HG02938 (cell line): ENCODE results near the gene VCX2.
"Not testable (repeated sequence)": the region's sequence is repeated elsewhere in the genome, so short reads cannot be mapped to it uniquely, and the experiment has no call there.

Source experiments
- ATAC-seq: cut with Tn5 transposase; IDR thresholded peaks from one replicate; pipeline ENCODE4 v1.9.1; 2021; ENCODE audit warnings: mild to moderate bottlenecking, moderate library complexity; ENCODE audit not compliant: unreplicated experiment

The VCX2 gene

DNA sequence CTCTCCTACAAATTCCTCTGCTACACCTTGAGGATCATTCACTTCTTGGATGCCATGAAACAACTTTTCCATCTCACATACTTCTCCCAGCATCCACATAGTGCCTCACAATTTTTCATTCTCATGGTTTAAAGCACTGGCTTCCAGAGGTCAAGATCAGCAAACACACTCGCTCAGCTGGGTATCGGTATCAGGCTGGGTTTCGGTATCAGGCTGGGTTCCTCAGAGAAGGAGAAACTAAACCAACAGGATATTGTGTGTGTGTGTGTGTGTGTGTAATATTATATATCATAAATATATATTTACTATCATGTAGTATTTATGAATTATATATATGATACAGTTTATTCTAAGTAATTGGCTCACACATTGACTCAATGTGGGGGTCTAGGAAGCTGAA is at the start of gene VCX2:
Gene VCX2, minus strand, starts transcription at position 99 of the 400 bp plus-strand sequence. CDS start 624 bp downstream, outside the sequence.
- not testable (repeated sequence) for ATAC-seq

DNA sequence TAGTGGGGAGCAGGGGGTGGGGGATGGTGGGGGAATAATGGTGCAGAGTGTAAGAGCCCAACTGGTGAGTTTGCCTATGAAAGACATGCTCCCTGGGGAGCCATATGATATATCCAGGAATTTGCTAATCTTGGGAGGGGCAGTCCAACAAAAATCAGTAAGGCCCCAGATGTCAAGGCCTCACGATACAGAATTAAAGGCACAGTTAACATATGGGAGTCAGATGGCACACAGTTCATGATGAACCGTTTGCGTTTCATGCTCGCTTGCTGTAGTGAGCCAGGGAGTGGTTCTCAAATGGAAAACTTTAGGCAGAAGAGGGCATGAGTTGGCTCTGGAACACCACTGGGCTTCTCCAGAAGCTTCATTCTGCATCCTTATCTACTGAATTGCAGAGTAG is 33.9 kb upstream of the VCX2 start:
- no peak for ATAC-seq

DNA sequence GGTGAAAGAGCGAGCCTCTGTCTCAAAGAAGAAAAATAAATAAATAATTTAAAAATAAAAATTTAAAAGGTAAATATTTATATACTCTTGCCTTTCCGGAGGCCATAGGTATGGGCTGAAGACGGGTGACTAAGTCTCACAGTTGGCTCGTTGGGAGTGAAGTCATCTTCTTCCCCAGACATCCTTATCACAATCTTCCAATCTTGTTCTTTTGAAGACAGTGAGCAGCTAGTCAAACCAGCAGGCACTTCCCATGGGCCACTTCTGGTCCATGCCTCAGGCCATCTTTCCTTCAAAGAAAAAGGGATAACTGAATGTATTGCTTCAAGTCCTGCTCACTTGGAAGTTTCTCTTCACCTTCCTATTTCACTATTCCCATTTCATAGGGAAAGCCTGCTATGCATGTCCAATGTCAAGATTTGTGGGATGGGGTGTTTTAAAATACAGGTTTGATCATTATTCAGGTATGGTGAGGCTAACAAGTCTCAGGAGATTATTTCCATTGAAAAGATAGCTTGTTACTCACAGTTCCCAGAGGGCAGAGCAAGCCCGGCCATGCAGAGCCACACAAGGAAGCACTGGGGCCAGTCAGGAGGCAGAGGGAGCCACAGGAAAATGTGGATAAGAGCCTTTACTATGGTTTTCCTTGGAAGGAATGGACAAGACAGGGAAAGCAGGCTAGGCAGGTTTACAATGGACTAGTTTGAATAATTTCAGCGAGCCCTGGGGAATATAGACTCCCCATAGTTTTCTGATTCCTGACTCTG is 33.3 kb upstream of the VCX2 start:
- ATAC-seq, result no peak

DNA sequence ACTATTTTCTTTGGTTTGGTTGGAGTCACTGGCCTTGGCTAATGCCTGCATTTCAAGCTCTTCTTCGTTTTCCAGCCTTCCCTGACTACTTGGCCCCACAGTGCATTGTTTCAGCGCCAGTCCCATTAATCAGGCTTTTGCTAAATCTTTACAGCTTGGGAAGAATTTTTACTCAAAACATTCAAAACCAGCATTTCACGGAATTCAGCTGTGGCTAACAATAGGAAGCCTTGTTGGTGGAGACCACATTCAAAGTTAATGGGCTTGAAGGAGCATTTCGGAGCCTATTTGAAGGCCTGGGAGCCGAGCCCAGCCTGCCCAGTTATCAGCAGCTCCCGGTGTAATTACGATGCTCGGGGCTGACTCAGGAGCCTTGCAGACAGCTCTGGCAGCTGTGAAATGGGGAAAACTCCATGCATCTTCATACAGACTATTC is 30.8 kb upstream of the VCX2 start:
- ATAC-seq, result no peak

DNA sequence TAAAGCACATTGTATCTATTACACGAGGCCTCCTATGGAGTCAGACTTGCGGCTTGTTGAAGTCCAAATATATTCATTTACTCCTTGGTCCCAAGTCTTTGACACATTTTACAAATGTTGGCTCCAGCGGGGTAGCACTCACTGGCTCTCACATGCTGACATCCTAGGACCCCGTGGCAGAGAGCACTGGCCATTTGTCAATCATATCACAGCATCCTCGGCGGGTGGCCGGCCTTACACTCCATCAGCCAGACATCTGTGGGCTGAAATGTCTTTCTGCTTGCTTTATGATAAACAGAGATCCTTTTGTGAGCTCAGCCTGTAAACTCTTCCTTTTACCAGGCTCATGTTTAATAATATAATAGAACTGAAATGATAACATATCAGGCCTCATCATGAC is 25.7 kb upstream of the VCX2 start:
- ATAC-seq, result no peak

DNA sequence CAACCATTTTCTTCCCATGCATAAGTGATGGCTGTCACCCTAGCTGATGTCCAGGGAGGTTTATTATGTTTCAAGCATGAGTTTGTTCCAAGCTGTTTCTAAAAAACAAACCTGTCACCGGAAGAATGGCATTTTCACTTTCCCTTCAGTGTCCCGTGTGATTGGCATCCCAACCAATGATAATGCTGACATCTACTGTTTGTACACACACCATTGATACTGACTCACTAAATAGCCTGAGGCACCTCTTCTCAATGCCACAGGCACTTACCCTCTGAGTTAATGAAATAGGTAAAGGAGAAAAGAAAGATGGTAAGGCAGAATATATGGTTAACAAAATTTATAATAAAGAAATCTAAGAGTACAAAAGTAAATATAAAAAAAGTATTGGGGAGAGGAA is 23.1 kb upstream of the VCX2 start:
- no peak for ATAC-seq

DNA sequence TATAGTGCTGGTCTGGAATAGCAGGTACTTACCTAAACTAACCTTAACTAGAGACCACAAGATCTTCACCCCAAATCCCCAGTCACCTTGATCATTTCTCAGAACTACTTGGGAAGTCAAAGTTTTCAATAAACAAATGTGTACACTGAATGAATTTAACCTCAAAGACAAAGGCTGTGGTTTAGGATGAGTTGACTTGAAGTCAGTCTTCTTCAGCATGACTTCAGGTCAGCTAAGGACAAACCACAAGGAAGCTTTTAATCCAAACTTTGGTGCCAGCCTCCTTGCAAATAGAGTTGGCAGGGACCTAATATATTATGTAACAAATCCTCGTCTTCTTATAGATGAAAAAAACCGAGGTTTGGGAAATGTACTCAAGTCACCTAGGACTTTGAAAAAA is 21.2 kb upstream of the VCX2 start:
- no peak for ATAC-seq

DNA sequence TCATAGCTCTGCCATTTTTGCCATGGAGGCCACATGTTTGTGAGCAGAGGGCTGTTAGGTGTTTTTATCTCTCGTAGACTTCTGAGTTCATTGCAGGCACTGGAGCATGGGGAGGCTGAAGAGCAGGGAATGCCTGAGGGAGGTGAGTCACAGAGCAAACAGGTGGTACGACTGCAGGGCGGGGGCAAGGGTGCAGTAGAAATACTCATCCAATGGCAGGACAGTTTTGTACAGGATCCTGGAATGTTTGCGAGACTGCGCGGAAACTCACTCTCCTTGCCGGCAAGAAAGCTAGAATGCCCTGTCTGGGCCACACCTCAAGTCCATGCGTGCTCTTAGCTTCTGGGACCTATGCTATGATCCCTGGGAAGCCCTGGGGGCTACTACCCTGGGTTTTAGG is 20.0 kb upstream of the VCX2 start:
- no peak for ATAC-seq

DNA sequence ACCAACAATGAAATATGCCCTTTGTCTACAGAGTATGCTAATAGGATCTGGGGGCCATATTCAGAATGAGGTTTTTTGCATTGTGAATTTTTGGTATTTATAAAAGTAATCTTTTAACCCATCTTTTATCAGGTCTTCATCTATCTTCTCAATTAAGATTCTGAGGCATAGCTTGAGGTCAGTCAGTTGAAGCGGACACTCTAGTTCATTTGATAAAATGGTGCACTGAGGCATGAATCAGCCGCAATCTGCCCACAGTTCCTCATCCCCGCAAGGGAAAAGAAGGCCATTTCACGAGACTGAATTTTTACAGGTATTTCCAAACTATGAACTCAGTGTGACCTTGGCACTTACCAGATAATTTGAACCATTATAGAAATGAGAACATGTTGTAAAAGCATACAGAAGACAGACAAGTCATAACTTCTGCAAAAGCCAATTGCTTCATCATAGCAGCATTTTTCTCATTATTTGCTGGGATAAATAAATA is 19.3 kb upstream of the VCX2 start:
- ATAC-seq, result no peak

DNA sequence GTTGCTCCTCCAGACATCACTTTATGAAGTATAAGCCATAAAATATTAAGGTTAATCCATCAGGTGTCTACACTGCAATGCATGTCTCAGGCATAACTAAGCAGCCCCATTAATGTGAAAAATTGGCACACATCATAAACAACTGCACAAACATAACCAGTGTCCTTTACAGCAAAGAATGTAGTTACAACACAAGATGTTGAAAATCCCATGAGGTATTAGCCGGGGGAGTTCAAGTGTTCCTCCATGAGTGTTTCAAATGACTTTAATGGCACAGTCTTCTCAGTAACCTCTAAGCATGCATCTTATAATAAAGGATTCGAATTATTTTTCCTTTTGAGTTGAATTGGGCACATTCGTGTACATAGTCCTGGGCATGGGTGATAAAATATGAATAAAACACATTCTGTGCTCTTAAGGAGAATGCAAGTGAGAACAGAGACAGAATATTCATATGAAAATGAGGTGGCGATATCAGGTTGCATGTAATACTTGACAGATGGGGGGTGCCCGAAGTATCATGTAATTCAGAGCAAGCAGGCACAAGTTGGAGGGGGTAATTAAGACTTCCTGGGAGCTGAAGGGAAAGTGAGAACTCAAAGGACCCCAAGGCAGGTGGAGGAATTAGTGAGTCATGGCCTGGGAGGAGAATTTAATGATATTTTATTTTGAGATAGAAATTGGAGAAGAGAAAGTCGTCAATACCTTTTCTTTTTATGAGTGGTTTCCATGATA is 18.2 kb upstream of the VCX2 start:
- no peak for ATAC-seq

DNA sequence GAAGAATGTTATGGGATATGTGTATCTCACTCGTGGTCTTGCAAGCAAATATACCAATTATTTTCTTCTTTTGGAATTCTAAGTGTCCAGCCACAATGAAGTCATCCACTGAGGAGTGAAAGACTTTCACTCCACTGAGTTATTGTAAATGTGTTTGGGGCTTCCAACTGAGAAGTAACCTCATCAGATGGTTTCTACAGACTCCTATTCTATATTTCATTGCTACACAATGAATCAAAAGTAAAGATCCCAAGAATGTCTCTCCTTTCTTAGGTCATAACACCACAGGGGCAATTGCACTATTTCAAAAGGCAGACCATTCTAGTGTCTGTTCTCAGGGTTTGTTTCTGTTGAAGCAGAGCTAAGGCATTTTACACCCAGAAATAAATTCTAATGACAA is 12.3 kb upstream of the VCX2 start:
- ATAC-seq, result no peak

DNA sequence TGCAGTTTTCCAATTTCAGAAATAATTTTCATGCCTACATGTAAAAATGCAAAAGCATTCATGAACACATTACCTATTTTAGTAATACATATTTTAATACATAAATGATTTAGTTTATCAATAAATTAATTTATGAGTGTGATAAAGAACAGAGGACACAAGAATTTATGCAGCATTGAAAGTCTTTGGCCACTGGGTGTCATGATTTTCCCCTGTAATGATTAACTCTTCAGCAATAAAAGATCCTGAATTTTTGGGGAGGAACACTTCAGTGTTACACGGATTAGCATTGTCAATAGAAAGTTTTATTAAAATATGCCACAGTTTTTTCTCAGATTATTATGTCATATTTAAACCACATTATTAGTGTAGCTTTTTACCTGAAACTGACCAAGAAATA is 8.6 kb upstream of the VCX2 start:
- ATAC-seq, result no peak

DNA sequence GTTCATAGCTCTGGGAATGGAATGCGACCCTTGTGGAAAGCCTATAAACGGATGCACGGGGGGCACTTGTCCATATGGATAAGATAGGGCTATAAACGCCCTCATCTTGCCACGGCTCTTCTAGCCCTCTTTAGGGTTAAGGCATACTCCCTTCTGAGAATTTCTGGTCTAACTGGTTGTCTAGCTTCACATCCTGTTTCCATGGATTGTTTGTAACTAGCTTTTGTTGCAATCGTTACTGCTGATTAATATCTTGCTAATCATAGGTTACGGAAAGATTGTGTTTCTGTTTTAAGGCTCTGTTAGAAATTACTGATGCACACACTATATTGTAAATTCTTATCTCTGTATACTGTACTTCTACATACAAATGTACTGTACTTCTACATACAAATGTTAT is 17.1 kb downstream of the VCX2 start:
- ATAC-seq, result not testable (repeated sequence)

DNA sequence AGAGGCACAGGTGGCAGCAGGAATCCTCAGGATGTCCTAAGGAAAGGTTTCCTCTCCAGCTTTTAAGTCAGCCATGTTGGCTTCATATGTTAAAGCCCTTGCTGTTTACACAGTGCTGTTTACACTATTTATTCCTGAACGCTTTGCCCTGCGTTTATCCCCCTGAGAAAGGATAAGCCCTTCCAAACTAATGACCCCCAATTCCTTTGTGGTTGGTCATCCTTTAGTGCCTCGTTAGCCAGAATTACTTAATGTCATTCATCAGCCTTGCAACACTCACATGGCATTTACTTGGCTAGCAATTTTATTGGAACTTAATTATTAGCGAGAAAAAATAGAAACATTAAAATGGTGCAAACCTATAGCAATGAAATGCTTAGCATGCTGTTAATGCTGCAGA is 23.8 kb downstream of the VCX2 start:
- ATAC-seq, result no peak

DNA sequence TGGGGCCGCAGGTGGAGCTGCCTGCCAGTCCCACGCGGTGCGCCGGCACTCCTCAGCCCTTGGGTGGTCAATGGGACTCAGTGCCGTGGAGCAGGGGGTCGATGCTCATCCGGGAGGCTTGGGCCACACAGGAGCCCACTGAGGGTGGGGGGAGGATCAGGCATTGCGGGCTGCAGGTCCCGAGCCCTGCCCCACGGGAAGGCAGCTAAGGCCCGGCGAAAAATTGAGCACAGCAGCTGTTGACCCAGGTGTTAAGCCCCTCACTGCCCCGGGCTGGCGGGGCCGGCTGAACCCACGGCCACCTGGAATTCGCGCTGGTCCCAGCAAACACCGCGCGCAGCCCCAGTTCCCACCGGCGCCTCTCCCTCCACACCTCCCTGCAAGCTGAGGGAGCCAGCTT is 26.1 kb downstream of the VCX2 start:
- no peak for ATAC-seq

DNA sequence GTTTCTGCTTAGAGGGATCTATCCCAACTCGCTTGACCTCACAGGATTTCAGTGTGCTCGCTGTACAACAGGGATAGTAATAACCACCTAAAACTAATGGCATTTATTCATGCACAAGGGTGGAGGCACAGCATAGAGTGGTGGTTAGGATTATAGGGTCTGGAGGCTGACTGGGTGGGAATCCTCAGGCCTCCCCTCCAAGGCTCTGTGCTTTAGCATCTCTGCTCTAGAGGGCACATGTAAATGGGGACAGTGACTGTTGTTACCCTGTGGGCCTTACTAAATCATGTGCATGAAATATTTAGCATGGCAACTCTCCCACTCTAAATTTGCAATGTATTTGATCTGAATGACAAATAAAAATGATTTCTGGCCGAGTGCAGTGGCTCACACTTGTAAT is 29.2 kb downstream of the VCX2 start:
- no peak for ATAC-seq

DNA sequence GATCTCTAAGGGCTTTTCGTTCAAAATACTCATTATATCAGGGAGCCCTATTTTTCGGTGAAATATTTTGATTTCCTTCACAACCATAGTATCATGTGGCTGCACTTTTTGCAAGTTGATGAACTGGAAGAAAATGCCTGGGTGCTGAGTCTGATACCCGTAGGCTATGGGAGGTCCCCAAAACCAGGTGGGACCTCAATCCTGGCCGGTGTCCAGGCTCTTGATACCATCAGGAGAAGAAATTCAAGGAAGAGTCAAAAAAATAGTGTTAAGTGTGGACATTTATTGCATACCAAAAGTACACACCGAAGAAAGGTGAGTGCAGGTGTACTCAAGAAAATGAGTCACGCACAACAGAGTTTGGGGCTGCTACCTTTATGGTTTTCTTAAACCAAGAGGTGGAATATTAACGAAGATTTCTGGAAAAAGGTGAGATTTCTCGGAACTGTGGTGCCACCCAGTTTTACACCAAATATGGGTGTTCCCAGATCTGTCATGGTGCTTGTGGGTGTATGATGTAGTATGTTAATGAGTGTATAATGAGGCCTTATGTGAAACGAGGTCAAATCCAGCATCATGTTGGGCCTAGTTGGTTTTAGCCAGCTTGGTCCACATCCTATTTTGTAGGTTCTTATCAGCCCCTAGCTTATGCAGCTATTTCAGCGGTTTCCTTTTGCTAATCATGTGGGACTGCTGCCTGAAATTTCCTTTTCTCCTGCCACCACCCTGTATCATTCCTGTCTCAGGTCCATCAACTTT is 29.9 kb downstream of the VCX2 start:
- no peak for ATAC-seq

DNA sequence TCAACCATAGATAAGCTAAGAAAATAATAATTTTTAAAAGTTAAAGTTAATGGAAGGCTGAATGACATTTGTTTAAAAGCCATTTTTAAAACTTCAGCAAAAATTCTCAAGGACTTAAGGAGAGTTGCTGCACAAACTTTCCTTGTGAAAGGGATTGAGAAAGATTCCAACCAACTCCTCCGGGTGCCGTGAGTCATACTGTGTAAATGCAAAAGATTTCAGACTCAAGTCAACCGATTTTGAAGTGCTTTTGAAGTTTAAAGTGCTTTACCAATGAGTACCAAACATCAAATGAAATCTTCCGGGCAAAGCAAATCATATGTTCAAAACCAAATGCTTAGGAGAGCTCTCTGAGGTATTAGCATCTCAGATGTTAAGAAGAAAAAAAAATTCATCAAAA is 31.4 kb downstream of the VCX2 start:
- ATAC-seq, result no peak

DNA sequence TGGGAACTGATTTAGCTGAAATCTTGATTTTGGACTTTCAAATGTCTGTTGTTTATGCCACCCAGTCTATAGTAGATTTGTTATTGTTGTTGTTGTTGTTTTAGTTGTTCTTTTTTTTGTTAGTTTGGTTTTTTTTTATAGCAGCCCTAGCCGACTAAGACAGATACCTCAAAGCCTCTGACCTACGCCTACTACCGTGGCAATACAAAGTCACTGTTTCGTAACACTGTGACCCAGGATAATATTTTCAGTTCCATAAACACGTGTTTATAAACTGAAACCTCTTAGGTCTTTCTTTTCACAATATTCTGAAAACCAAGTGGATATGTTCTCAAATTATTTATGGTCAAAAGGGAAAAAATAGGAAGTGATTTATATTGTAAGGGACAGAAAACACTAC is 32.8 kb downstream of the VCX2 start:
- ATAC-seq, result no peak

DNA sequence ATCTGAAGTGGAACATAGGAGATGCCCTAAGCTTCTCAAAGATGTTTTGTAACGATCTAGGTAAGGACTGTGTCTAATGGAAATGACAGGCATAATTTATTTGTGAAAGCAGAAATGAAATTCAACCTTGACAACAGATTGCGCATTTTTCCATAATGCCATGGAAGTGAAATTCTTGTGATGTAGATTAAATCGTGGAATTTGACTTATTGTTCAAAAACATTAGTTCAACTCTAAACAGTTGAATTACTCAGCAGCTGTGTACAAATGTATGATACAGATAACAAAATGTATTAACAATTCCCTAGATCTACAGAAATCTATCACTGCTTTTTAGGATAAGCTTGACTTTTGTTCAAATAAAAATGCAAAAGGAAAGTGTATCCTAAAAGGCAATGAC is 44.4 kb downstream of the VCX2 start:
- ATAC-seq, result no peak

DNA sequence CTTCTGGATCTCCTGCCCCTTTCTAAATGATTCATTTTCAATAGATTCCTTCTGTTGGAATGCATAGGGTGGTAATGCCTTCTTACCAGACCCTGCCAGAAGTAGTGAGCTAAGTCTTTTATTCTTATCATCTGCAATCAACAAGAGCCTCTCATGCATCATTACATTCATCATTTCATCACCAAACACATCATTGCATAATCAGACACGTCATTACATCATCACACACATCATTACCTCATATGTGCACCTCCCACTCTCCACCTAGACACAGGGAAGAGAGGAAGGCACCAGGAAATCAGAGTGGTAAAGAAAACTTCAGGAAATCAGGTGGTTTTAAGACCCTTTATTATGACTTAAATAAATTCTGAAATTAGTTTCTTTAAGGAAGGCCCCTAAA is 45.0 kb downstream of the VCX2 start:
- no peak for ATAC-seq

DNA sequence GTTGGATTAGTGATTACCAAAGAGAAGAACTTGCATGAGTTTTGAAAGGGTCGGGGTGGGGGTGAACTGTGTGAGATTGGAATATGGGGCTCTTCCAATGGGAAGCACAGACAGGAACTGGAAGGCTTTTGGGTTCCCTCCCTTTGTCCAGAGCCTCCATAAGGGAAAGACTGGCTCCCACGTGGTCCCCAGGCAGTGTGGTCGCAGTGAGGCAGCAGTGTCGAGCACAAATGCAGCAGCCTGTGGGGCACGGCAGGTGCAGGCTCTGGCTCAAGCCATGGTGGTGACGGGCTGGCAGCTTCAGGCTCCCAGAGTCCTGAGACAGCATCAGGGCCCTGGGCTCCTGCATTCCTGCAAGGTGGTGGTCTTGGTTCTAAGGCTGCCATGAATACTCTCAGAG is 45.5 kb downstream of the VCX2 start:
- ATAC-seq, result no peak
